Cardiac fibroblast (primary cell): Measurements from ENCODE around the gene ENTPD7.
A peak's percentile ranks its signal among the peaks of the same experiment; 100 is the strongest.

Experiments used
- DNase-seq, 2 donors: peaks; one replicate each; pipeline versions ENCODE4 v3.0.0 to v3.0.0-alpha.2; 2010; ENCODE audit warnings: low read depth in 2 of 2
- H3K4me3 ChIP-seq, 2 donors: replicated peaks in 1 of 2; 1 replicate in 1 of 2; 2 replicates in 1 of 2; pipeline ENCODE4 v1.5.1; 2011; ENCODE audit warnings: low read depth in 2 of 2, low read length in 2 of 2, mild to moderate bottlenecking in 2 of 2, moderate library complexity in 1 of 2
- CTCF ChIP-seq: IDR thresholded peaks from one replicate; pipeline ENCODE4 v1.5.1; 2011; ENCODE audit warnings: low read depth, mild to moderate bottlenecking, low read length, inconsistent platforms

Gene ENTPD7

GRCh38 chr10:99672884-99673283 lies 13.6 kb downstream of the ENTPD7 start:
- no peak for TF ChIP-seq CTCF
- DNase-seq, result no peak
- H3K4me3 ChIP-seq, result no peak overlapping the region

GRCh38 chr10:99673492-99673891 lies 14.2 kb downstream of the ENTPD7 start:
- H3K4me3 ChIP-seq, result no peak overlapping the region
- no peak for TF ChIP-seq CTCF

GRCh38 chr10:99674762-99675161 lies 15.5 kb downstream of the ENTPD7 start:
- no peak for TF ChIP-seq CTCF
- DNase-seq, result no peak
- H3K4me3 ChIP-seq, result no peak overlapping the region

More at GRCh38 chr10:99673492-99673891, 14.2 kb downstream of the ENTPD7 start:
- no peak for DNase-seq

- H3K4me3 ChIP-seq, result no peak overlapping the region
- no peak for TF ChIP-seq CTCF
- DNase-seq, result peak; percentile 46 to 65
Measured at GRCh38 chr10:99676426-99676825, 17.1 kb downstream of the ENTPD7 start.

- no peak for TF ChIP-seq CTCF
- H3K4me3 ChIP-seq, result no peak overlapping the region
- DNase-seq, result no peak
Measured at GRCh38 chr10:99676895-99677294, 17.6 kb downstream of the ENTPD7 start.

- no peak for TF ChIP-seq CTCF
- no peak overlapping the region for H3K4me3 ChIP-seq
- DNase-seq, result no peak
Measured at GRCh38 chr10:99678921-99679320, 19.6 kb downstream of the ENTPD7 start.

GRCh38 chr10:99681553-99681952 lies 22.2 kb downstream of the ENTPD7 start:
- no peak for TF ChIP-seq CTCF
- no peak overlapping the region for H3K4me3 ChIP-seq
- peak; percentile 80 to 91 for DNase-seq
